ENCODE data around the gene IL1RL1. TPM values are rescaled to one million over a fixed set of nuclear protein-coding genes. Genes with fewer than 3 reads are reported as not detected.

IL1RL1 gene
- total RNA-seq, 1 donor from 2014 or later = not detected

DNA sequence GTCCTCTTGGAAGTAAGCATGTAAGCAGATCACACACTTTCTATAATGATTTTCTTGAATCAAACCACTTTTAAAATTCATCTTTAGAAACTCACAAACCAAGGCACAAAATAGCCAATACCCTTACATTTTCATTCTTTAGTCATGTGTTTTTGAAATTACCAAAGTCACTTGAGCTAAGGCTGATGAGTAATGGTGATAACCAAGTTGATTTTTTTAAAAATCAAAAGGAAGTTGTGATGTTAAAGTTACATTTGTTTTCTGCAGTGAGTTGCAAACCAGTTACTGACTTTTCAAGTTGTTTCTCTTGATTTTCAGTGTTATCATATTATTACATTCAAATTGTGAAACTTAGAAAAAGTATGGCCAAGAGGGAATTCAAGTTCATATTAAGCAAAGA, 90.1 kb downstream of the IL1RL1 start:
- Mint-ChIP-seq H3K4me3 (ENCODE audit: low read depth) (no peak overlapping the region), H3K27me3 (no peaks in the 10 kb centered on the region), H3K4me1 (ENCODE audit: low read depth) (no peaks in the 10 kb centered on the region), H3K9me3 (ENCODE audit: low read depth) (no peaks in the 10 kb centered on the region), H3K27ac (no peak overlapping the region), H3K36me3 (ENCODE audit: insufficient read depth) (no peaks in the 10 kb centered on the region)
- DNase-seq (ENCODE audit: low spot score, unreplicated experiment) = no peak
- TF ChIP-seq, protein P1, sequence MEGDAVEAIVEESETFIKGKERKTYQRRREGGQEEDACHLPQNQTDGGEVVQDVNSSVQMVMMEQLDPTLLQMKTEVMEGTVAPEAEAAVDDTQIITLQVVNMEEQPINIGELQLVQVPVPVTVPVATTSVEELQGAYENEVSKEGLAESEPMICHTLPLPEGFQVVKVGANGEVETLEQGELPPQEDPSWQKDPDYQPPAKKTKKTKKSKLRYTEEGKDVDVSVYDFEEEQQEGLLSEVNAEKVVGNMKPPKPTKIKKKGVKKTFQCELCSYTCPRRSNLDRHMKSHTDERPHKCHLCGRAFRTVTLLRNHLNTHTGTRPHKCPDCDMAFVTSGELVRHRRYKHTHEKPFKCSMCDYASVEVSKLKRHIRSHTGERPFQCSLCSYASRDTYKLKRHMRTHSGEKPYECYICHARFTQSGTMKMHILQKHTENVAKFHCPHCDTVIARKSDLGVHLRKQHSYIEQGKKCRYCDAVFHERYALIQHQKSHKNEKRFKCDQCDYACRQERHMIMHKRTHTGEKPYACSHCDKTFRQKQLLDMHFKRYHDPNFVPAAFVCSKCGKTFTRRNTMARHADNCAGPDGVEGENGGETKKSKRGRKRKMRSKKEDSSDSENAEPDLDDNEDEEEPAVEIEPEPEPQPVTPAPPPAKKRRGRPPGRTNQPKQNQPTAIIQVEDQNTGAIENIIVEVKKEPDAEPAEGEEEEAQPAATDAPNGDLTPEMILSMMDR (IDR thresholded peaks at IDR 0.05; ENCODE audit: unreplicated experiment) = no peak

Other genes starting within 250 kb of the IL1RL1 start
- 1.1 and 1.3 TPM in 2 replicates for gene IL1R1, start 168.8 kb upstream of the IL1RL1 start, total RNA-seq
- not detected in 2 replicates for gene IL1RL2, start 124.5 kb upstream of the IL1RL1 start, total RNA-seq
- 0.13 and 0.22 TPM in 2 replicates for gene IL18R1, start 44.2 kb downstream of the IL1RL1 start, total RNA-seq
- gene IL18RAP, start 111.6 kb downstream of the IL1RL1 start, total RNA-seq = not detected in 2 replicates
- gene SLC9A4, start 161.7 kb downstream of the IL1RL1 start, total RNA-seq = 0.62 and 0.93 TPM in 2 replicates

Measured in progenitor cell of endocrine pancreas (in vitro differentiated cells).